CD4-positive, alpha-beta T cell (primary cell): Measurements from ENCODE around the gene FAM167B. TPM values are rescaled to one million over a fixed set of nuclear protein-coding genes. Genes with fewer than 3 reads are reported as not detected.

Experiments
- ATAC-seq: fragments of 200-7000 bp; cut with Tn5 transposase; one replicate; pipeline ENCODE4 v1.10.0; 2022; ENCODE audit warnings: mild to moderate bottlenecking; ENCODE audit not compliant: poor library complexity
- CTCF ChIA-PET: fragments of 350-600 bp; sonication (Branson Sonifier 250); formaldehyde crosslinking; loops from one replicate; lab custom pipeline; 2021; ENCODE audit warnings: antibody characterized with exemption, inconsistent platforms; lab: Charles Lee
- POLR2A ChIA-PET: fragments of 350-600 bp; sonication (Branson Sonifier 250); formaldehyde crosslinking; loops from one replicate; lab custom pipeline; 2021; ENCODE audit warnings: antibody characterized with exemption, inconsistent platforms; lab: Charles Lee
- DNase-seq, 14 experiments: peaks; one replicate each; pipeline ENCODE4 v3.0.0-alpha.2; 2013 to 2020; ENCODE audit warnings: mixed read lengths in 2 of 14
- H3K27ac ChIP-seq, 2 donors: one replicate each; pipeline versions ENCODE4 v1.5.1 to v1.7.0; 2013; ENCODE audit warnings: low read length in 2 of 2, low read depth in 1 of 2, mild to moderate bottlenecking in 1 of 2
- H3K27me3 ChIP-seq, 2 experiments: 1 replicate in 1 of 2; 2 replicates in 1 of 2; pipeline versions ENCODE4 v1.6.1 to v1.7.0; 2013; ENCODE audit warnings: low read length in 2 of 2, control low read depth in 1 of 2, mild to moderate bottlenecking in 1 of 2, moderate library complexity in 1 of 2; ENCODE audit not compliant: insufficient read depth in 2 of 2, control insufficient read depth in 1 of 2
- H3K36me3 ChIP-seq: one replicate; pipeline ENCODE4 v1.6.1; 2013; ENCODE audit warnings: low read length, control low read depth; ENCODE audit not compliant: insufficient read depth
- H3K4me1 ChIP-seq: one replicate; pipeline ENCODE4 v1.6.1; 2013; ENCODE audit warnings: low read length, control low read depth; ENCODE audit not compliant: insufficient read depth
- H3K4me3 ChIP-seq: one replicate; pipeline ENCODE4 v1.5.1; 2013; ENCODE audit warnings: mild to moderate bottlenecking, low read length, moderate library complexity
- H3K9me3 ChIP-seq, 2 experiments: 1 replicate in 1 of 2; 2 replicates in 1 of 2; pipeline versions ENCODE4 v1.6.1 to v1.7.0; 2013; ENCODE audit warnings: low read length in 2 of 2, mild to moderate bottlenecking in 2 of 2, control low read depth in 1 of 2, moderate library complexity in 1 of 2; ENCODE audit not compliant: control insufficient read depth in 1 of 2, insufficient read depth in 1 of 2
- H3K27ac Mint-ChIP-seq: one replicate; pipeline ENCODE4 v1.8.0; 2020; ENCODE audit warnings: mixed read lengths
- H3K27me3 Mint-ChIP-seq: one replicate; pipeline ENCODE4 v1.8.0; 2021; ENCODE audit warnings: mixed read lengths
- H3K36me3 Mint-ChIP-seq: one replicate; pipeline ENCODE4 v1.8.0; 2021; ENCODE audit warnings: low read depth, mixed read lengths
- H3K4me1 Mint-ChIP-seq: one replicate; pipeline ENCODE4 v1.8.0; 2021; ENCODE audit warnings: low read depth, mixed read lengths
- H3K4me3 Mint-ChIP-seq: one replicate; pipeline ENCODE4 v1.8.0; 2020; ENCODE audit warnings: mild to moderate bottlenecking, mixed read lengths
- H3K9me3 Mint-ChIP-seq: one replicate; pipeline ENCODE4 v1.8.0; 2020; ENCODE audit warnings: mixed read lengths
- CTCF ChIP-seq: fragments of 200-600 bp; IDR thresholded peaks from one replicate; pipeline ENCODE4 v1.8.0; 2022; ENCODE audit warnings: antibody characterized with exemption, mild to moderate bottlenecking
- intact Hi-C, 2 experiments: fragments of 100-400 bp; cut with DNase I in 1 of 2; cut with micrococcal nuclease in 1 of 2; formaldehyde crosslinking; loops; one replicate each; pipeline versions ENCODE4 v1.15.1 to v1.9.0; 2023 to 2025; cut with DNase I, micrococcal nuclease
- total RNA-seq, 174 experiments: library from RNA in 2 of 174; stranded (reverse) in 2 of 174; gene quantifications; one replicate each; pipeline ENCODE4 v1.2.3 and lab custom pipeline; 2021 to 2026

FAM167B gene
- total RNA-seq, 2 experiments from 2014 or later, result 0.38 to 0.45 TPM

GRCh38 chr1:32240140-32240951 lies 6.7 kb upstream of the FAM167B start:
- H3K27me3 Mint-ChIP-seq, result no peaks in the 10 kb centered on the region
- peak overlapping the region; percentile 64 for H3K27ac Mint-ChIP-seq
- no peaks in the 10 kb centered on the region for H3K9me3 ChIP-seq
- no peaks in the 10 kb centered on the region for H3K36me3 ChIP-seq
- ChIA-PET POLR2A (interaction anchor here (0.7 to 21.2 kb wide), 26 partner anchors 9 to 168 kb away, joined by 3 to 543 read pairs (median 6); partner anchors contain the start of genes BSDC1, CCDC28B, HDAC1 and LCK), CTCF (interaction anchor here (0.7 to 4.0 kb wide), 27 partner anchors 9 to 146 kb away, joined by 3 to 48 read pairs (median 6); partner anchors contain the start of genes HDAC1, LCK and MARCKSL1)
- H3K4me3 ChIP-seq, result peak overlapping the region; percentile 90
- H3K27ac ChIP-seq, result peak overlapping the region; percentile 15 to 50
- H3K9me3 Mint-ChIP-seq, result no peaks in the 10 kb centered on the region
- H3K4me3 Mint-ChIP-seq, result peak overlapping the region; percentile 94
- DNase-seq (peak in 13 of 14 experiments; percentile 38 to 86 (median 63)), ATAC-seq (peak; percentile 75)
- peaks cover 25% of the 10 kb centered on the region for H3K4me1 Mint-ChIP-seq
- no peaks in the 10 kb centered on the region for H3K27me3 ChIP-seq
- intact Hi-C loops, result loop anchor here (1.0 to 5.0 kb wide), 3 partner anchors 10 to 97 kb away; partner anchors contain the start of gene MARCKSL1 (in 1 of the 2)
- peak; percentile 52 for TF ChIP-seq CTCF
- peaks cover 4% of the 10 kb centered on the region for H3K36me3 Mint-ChIP-seq
- peaks cover 33% of the 10 kb centered on the region for H3K4me1 ChIP-seq

GRCh38 chr1:32241001-32241763 lies 5.8 kb upstream of the FAM167B start:
- Mint-ChIP-seq H3K4me1 (peaks cover 31% of the 10 kb centered on the region), H3K27ac (peak overlapping the region; percentile 64), H3K9me3 (no peaks in the 10 kb centered on the region), H3K27me3 (no peaks in the 10 kb centered on the region), H3K36me3 (peaks cover 4% of the 10 kb centered on the region), H3K4me3 (peak overlapping the region; percentile 94)
- DNase-seq (peak in 10 of 14 experiments; percentile 28 to 71 (median 42)), ATAC-seq (peak; percentile 74)
- Histone ChIP-seq H3K4me1 (peaks cover 40% of the 10 kb centered on the region), H3K27ac (peak overlapping the region; percentile 15 to 50), H3K4me3 (peak overlapping the region; percentile 90), H3K36me3 (no peaks in the 10 kb centered on the region), H3K27me3 (no peaks in the 10 kb centered on the region), H3K9me3 (no peaks in the 10 kb centered on the region)
- POLR2A ChIA-PET, result interaction anchor here (0.9 to 21.2 kb wide), 24 partner anchors 8 to 168 kb away, joined by 3 to 543 read pairs (median 7); partner anchors contain the start of genes BSDC1, CCDC28B, HDAC1 and LCK
- no peak for TF ChIP-seq CTCF
- CTCF ChIA-PET, result interaction anchor here (0.7 to 4.0 kb wide), 24 partner anchors 8 to 145 kb away, joined by 3 to 48 read pairs (median 8); partner anchors contain the start of genes HDAC1, LCK and MARCKSL1
- intact Hi-C loops, result loop anchor here in 1 of 2 experiments (2.0 to 5.0 kb wide), 2 partner anchors 34 to 96 kb away; partner anchors contain the start of gene MARCKSL1

GRCh38 chr1:32242341-32242851 lies 4.6 kb upstream of the FAM167B start:
- H3K4me3 Mint-ChIP-seq, result peak overlapping the region; percentile 49
- no peaks in the 10 kb centered on the region for H3K36me3 ChIP-seq
- H3K4me3 ChIP-seq, result no peak overlapping the region
- H3K36me3 Mint-ChIP-seq, result peaks cover 4% of the 10 kb centered on the region
- H3K27ac Mint-ChIP-seq, result peak overlapping the region; percentile 55
- no peaks in the 10 kb centered on the region for H3K27me3 ChIP-seq
- TF ChIP-seq CTCF, result no peak
- peaks cover 52% of the 10 kb centered on the region for H3K4me1 ChIP-seq
- ChIA-PET POLR2A (interaction anchor here (1.2 to 21.2 kb wide), 4 partner anchors 20 to 49 kb away, joined by 3 to 543 read pairs (median 6); partner anchors contain the start of genes CCDC28B and HDAC1), CTCF (interaction anchor here (1.0 to 2.0 kb wide), 2 partner anchors 13 to 93 kb away, joined by 3 to 5 read pairs; partner anchors contain the start of gene MARCKSL1)
- H3K27me3 Mint-ChIP-seq, result no peaks in the 10 kb centered on the region
- ATAC-seq, result no peak
- H3K9me3 Mint-ChIP-seq, result no peaks in the 10 kb centered on the region
- intact Hi-C loops, result loop anchor here in 1 of 2 experiments (5.0 kb wide), 1 partner anchor 95 kb away; the partner anchor contains the start of gene MARCKSL1
- H3K4me1 Mint-ChIP-seq, result peaks cover 44% of the 10 kb centered on the region
- H3K9me3 ChIP-seq, result no peaks in the 10 kb centered on the region
- DNase-seq, result peak in 1 of 14 experiments; percentile 37
- no peak overlapping the region for H3K27ac ChIP-seq
